Stimulated activated naive CD8-positive, alpha-beta T cell treated with anti-CD3 and anti-CD28 coated beads, Interleukin-15, Interleukin-2, amounts not matched to agents 100 ng/mL and 50 ng/mL, for 24 hours (primary cell): ENCODE data around the gene BTBD10.
"Not testable (repeated sequence)": the region's sequence is repeated elsewhere in the genome, so short reads cannot be mapped to it uniquely, and the experiment has no call there.

Experiments
- H3K27ac Mint-ChIP-seq: one replicate; pipeline ENCODE4 v1.8.0; 2021; ENCODE audit warnings: mild to moderate bottlenecking, mixed read lengths
- H3K27me3 Mint-ChIP-seq: one replicate; pipeline ENCODE4 v1.8.0; 2021; ENCODE audit warnings: mixed read lengths
- H3K36me3 Mint-ChIP-seq: one replicate; pipeline ENCODE4 v1.8.0; 2021; ENCODE audit warnings: low read depth, mixed read lengths
- H3K4me1 Mint-ChIP-seq: one replicate; pipeline ENCODE4 v1.8.0; 2021; ENCODE audit warnings: low read depth, mixed read lengths
- H3K4me3 Mint-ChIP-seq: one replicate; pipeline ENCODE4 v1.8.0; 2021; ENCODE audit warnings: mild to moderate bottlenecking, mixed read lengths
- H3K9me3 Mint-ChIP-seq: one replicate; pipeline ENCODE4 v1.8.0; 2021; ENCODE audit warnings: mixed read lengths

BTBD10 gene

DNA sequence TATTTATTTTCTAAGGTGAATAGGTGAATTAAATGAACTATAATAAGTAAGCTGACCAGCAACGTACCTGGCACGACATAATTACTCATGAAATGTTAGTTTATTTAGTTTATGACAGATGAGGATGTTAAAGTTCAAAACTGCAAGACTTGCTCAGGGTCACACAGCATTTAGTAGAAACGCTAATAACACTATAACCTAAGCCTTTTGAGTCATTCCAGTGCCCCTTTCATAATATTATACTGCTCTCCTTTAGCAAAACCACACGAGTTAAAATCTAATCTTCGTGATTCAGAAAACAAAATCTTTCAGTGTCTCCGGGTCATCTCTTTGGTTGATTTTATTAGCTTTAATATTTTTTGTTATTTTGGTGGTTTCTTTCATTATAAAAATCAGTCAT is 39.6 kb downstream of the BTBD10 start:
- Mint-ChIP-seq H3K4me3 (no peak overlapping the region), H3K27ac (no peak overlapping the region), H3K9me3 (peaks cover 5% of the 10 kb centered on the region), H3K36me3 (peaks cover 61% of the 10 kb centered on the region), H3K27me3 (no peaks in the 10 kb centered on the region), H3K4me1 (peaks cover 20% of the 10 kb centered on the region)

DNA sequence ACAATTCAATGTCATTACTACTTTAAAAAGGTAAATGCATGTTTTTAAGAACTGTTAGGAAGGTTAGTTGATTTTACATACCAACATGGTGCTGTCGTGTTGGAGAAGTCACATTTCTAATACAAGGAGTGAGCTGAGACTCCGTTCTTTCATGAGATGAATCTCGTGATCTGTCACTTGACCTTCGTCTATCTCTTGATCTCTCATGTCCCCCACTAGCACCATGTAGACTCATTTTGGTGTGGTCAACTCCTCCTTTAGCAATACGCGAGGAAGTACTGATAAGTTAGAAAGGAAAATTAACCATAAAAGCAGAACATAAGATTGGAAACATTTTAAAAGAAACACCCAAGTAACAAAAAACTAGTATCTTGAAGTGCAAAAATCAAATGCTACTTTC is 41.5 kb downstream of the BTBD10 start:
- Mint-ChIP-seq H3K27ac (no peak overlapping the region), H3K36me3 (peaks cover 56% of the 10 kb centered on the region), H3K27me3 (no peaks in the 10 kb centered on the region), H3K9me3 (no peaks in the 10 kb centered on the region), H3K4me3 (no peak overlapping the region), H3K4me1 (peaks cover 20% of the 10 kb centered on the region)

DNA sequence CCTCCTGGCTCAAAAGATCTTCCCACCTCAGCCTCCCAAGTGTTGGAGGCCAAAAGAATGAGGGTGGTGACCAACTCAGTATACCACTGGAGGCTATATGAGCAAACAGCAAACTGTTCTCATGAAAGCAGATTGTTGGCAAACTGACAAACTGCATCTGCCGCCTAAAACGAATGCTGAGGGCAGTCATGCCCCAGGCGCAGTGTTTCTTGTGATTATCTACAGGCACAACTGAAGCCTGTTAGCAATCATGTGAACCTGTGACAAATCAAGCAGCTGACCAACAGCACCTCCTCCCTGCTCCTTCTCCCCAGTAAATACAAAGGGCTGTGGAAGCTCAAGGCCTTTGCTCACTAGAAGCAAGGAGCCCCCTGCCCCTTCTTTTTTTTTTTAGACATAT is 47.8 kb downstream of the BTBD10 start:
- Mint-ChIP-seq H3K4me3 (no peak overlapping the region), H3K27ac (no peak overlapping the region), H3K9me3 (no peaks in the 10 kb centered on the region), H3K27me3 (no peaks in the 10 kb centered on the region), H3K4me1 (no peaks in the 10 kb centered on the region), H3K36me3 (peaks cover 56% of the 10 kb centered on the region)

DNA sequence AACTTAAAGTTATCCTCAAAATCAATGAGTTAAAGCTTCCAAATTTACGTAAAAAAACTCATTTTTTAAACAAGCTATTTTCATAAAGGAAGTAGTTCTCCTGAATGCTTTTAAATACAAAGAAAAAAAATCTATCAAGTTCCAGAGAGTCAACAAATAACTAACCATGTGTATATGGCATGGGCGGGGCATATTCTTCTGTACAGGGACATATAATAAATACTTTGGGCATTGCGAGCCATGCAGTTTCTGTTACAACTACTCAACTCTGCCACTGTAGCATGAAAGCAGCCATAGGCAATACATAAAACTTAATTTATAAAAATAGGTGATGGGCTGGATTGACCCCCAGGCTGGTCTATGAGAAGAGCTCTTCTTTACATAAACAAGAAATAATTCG is 57.8 kb downstream of the BTBD10 start:
- H3K27ac Mint-ChIP-seq, result no peak overlapping the region
- peaks cover 57% of the 10 kb centered on the region for H3K36me3 Mint-ChIP-seq
- H3K4me1 Mint-ChIP-seq, result no peaks in the 10 kb centered on the region
- no peaks in the 10 kb centered on the region for H3K27me3 Mint-ChIP-seq
- H3K9me3 Mint-ChIP-seq, result peaks cover 9% of the 10 kb centered on the region
- H3K4me3 Mint-ChIP-seq, result no peak overlapping the region

DNA sequence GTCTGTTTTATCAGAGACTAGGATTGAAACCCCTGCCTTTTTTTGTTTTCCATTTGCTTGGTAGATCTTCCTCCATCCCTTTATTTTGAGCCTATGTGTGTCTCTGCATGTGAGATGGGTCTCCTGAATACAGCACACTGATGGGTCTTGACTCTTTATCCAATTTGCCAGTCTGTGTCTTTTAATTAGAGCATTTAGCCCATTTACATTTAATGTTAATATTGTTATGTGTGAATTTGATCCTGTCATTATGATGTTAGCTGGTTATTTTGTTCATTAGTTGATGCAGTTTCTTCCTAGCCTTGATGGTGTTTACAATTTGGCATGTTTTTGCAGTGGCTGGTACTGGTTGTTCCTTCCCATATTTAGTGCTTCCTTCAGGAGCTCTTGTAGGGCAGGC is 64.7 kb downstream of the BTBD10 start:
- Mint-ChIP-seq H3K36me3 (peaks cover 45% of the 10 kb centered on the region), H3K9me3 (peaks cover 12% of the 10 kb centered on the region)
- H3K27ac Mint-ChIP-seq, H3K4me3 Mint-ChIP-seq, H3K4me1 Mint-ChIP-seq, H3K27me3 Mint-ChIP-seq: not testable (repeated sequence)

DNA sequence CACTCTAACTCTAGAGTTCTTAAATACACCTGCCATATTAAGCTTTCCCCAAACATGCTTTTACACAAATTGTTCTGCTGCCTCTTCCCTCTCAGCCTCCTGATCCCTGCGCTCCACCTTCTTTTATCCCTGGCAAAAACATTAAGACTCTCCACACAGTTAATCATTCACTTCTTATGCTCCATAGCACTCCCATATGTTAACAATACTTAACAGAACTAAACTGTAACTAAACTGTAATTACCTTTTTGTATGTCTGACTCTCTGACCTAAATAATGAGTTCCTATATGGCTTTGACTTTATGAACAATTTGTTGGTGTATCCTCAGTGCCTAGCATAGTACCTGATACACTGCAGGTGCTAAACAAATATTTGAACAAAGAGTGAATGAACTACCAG is 71.8 kb downstream of the BTBD10 start:
- Mint-ChIP-seq H3K27me3 (no peaks in the 10 kb centered on the region), H3K9me3 (no peaks in the 10 kb centered on the region), H3K4me3 (no peak overlapping the region), H3K4me1 (peaks cover 4% of the 10 kb centered on the region), H3K27ac (peak overlapping the region; percentile 1), H3K36me3 (peaks cover 53% of the 10 kb centered on the region)

DNA sequence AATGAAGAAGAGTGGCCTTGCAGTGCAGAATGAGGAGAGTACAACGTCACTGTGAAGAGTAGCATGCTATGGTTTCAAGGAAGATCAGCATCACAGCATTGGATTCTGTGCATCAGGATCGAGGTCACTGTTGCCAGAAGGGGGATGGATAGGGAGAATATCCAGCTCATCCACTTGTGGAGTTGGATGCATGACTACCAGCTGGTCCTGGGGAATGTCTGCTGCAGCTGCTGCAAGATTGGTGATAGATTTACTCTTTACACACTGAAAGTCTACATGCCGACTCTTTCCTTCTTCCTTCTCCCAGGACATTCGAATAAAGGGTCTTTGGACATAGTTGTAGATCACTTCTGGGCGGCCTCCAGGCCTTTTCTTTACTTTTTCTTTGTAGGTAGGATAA is 74.3 kb downstream of the BTBD10 start:
- no peak overlapping the region for H3K27ac Mint-ChIP-seq
- H3K36me3 Mint-ChIP-seq, result peaks cover 64% of the 10 kb centered on the region
- no peak overlapping the region for H3K4me3 Mint-ChIP-seq
- no peaks in the 10 kb centered on the region for H3K27me3 Mint-ChIP-seq
- peaks cover 4% of the 10 kb centered on the region for H3K4me1 Mint-ChIP-seq
- H3K9me3 Mint-ChIP-seq, result no peaks in the 10 kb centered on the region

DNA sequence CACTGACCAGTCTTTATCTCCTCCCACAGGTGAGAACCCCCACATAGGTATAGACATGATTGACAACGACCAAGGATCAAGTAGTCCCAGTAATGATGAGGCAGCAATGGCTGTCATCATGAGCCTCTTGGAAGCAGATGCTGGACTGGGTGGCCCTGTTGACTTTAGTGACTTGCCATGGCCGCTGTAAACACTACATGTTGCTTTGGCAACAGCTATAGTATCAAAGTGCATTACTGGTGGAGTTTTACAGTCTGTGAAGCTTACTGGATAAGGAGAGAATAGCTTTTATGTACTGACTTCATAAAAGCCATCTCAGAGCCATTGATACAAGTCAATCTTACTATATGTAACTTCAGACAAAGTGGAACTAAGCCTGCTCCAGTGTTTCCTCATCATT is 76.5 kb downstream of the BTBD10 start:
- Mint-ChIP-seq H3K27ac (no peak overlapping the region), H3K36me3 (peaks cover 60% of the 10 kb centered on the region)

DNA sequence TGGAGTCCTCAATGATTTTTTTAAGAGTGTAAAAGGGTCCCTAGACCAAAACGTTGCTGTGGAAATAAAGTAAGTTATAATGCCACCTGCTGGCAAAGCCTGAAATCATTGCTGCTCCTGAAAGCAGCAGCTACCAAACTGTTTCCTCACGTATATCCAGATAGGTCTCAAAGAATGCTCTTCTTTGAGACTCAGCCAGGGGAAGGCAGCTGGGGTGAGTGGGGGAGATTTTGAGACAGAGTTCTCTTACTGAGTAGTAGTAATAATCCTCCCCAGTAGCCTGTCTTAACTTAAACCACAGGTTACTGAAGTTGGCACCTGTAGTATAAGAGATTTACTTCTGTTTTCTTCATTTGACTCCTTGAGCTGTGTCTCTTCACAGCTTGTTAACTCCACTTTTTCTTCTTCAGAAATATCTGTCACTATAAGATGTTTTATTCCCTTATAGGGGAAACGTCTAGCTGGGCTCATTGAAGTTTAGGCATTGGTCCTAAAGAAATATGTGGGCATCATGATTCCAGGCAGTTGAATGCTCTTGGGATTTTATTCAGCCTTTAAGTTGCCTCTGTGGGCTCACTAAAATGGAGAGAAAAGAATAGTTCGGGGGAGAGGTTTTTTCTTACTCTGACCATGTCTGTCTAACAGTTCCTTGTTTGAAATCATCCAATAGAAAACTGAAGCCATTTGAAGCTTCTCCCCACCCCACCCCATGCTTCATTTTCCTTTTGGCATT is 77.9 kb downstream of the BTBD10 start:
- Mint-ChIP-seq H3K27me3 (no peaks in the 10 kb centered on the region), H3K27ac (no peak overlapping the region), H3K9me3 (no peaks in the 10 kb centered on the region), H3K4me3 (no peak overlapping the region), H3K4me1 (peaks cover 4% of the 10 kb centered on the region), H3K36me3 (peaks cover 52% of the 10 kb centered on the region)

More for the DNA sequence above, 76.5 kb downstream of the BTBD10 start:
- H3K4me3 Mint-ChIP-seq, result no peak overlapping the region
- H3K9me3 Mint-ChIP-seq, result no peaks in the 10 kb centered on the region
- H3K4me1 Mint-ChIP-seq, result peaks cover 4% of the 10 kb centered on the region
- no peaks in the 10 kb centered on the region for H3K27me3 Mint-ChIP-seq

DNA sequence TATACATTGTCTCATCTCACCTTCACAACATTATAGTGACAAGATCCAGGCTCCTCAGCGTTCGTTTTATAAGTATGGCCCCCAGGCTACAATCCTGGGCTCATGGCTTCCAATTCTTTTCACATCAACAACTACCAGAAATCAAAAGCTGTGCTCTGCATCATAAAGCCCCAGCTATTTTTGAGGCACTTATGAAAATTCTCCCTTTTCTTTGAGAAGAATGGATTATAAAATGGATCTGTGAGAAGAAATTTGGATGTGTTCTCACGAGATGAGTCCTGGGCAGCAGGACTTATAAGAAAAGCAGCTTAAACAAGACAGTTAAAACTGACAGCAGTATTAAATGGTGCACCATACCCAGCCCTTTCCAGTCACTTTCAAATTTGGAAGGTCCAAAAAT is 80.3 kb downstream of the BTBD10 start:
- H3K4me1 Mint-ChIP-seq, result no peaks in the 10 kb centered on the region
- no peak overlapping the region for H3K27ac Mint-ChIP-seq
- H3K27me3 Mint-ChIP-seq, result no peaks in the 10 kb centered on the region
- no peaks in the 10 kb centered on the region for H3K9me3 Mint-ChIP-seq
- H3K4me3 Mint-ChIP-seq, result no peak overlapping the region
- H3K36me3 Mint-ChIP-seq, result peaks cover 45% of the 10 kb centered on the region

DNA sequence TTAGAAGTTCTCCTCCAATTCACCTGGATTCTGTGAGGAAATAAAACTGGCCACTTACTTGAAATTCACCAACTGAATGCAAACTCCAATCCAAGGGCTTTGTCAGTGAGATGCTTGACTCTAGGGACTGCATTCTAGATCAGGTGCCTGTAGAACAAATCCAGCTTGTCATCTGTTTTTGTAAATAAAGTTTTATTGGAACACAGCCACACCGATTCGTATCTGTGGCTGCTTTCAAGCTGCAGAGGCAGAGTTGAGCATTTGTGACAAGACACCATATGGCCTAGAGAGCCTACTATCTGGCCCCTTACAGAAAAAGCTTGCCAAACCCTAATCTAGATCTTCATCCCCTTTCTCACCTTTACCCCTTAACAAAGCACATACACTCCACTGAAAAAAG is 82.3 kb downstream of the BTBD10 start:
- Mint-ChIP-seq H3K4me3 (no peak overlapping the region), H3K27me3 (no peaks in the 10 kb centered on the region), H3K9me3 (no peaks in the 10 kb centered on the region), H3K27ac (no peak overlapping the region), H3K4me1 (no peaks in the 10 kb centered on the region), H3K36me3 (peaks cover 47% of the 10 kb centered on the region)

DNA sequence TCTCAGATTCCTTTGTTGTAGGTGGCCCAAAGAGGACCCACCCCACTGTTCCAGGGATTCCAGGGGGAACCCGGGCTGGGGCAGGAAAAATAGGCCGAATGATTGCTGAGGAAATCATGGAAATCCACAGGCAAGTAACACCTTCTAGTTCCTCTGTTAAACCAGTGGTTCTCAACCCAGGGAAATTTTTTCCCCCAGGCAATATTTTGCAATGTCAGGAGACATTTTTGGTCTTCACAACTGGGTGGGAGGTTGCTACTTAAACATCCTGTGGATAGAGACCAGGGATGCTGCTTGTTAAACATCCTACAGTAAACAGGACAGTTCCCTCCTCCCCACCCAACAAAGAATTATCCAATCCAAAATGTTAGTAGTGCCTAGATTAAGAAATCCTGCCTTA is 84.7 kb downstream of the BTBD10 start:
- no peak overlapping the region for H3K27ac Mint-ChIP-seq
- H3K9me3 Mint-ChIP-seq, result no peaks in the 10 kb centered on the region
- H3K4me3 Mint-ChIP-seq, result no peak overlapping the region
- H3K36me3 Mint-ChIP-seq, result peaks cover 54% of the 10 kb centered on the region
- H3K27me3 Mint-ChIP-seq, result no peaks in the 10 kb centered on the region
- H3K4me1 Mint-ChIP-seq, result no peaks in the 10 kb centered on the region

DNA sequence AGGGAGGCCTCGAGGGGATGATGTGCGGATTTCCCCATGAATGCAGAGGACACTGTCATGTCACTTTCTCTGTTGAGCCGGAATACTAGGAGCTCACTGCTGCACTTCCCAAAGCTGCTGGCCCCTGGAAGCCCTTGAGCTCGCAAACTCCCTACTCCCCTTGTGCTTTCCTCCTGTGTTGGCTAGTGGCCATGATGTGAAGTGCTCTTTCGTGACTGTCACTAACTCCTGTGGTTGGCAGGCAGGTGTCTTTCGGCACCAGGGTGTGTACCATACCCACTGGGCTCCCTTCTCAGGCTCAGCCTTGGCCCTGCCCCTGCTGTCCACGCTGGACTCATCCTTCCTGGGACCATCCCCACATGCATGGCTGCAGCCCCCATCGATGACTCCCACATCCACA is 86.2 kb downstream of the BTBD10 start:
- Mint-ChIP-seq H3K27me3 (no peaks in the 10 kb centered on the region), H3K36me3 (peaks cover 45% of the 10 kb centered on the region)

DNA sequence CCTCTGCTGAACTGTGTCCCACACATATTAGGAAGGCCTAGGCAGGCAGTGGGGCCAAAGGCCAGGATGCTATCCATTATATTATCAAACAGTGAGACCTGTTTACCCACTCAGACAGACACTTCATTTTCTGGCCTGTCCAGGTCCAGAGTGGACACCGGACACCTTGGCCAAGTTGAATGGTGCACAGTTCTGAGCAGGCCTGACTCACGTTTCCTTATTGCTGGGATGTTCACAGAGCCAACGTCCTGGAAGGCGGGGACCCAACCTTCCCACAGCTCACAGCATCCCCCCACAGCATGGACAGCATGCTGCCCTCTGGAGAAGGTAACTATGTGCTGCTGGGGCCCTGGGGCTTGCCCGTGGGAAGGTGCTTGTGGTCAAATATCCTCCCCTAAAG is 86.6 kb downstream of the BTBD10 start:
- Mint-ChIP-seq H3K27ac (peak overlapping the region; percentile 18), H3K4me3 (no peak overlapping the region), H3K36me3 (peaks cover 45% of the 10 kb centered on the region), H3K9me3 (no peaks in the 10 kb centered on the region), H3K27me3 (no peaks in the 10 kb centered on the region), H3K4me1 (no peaks in the 10 kb centered on the region)

More for the DNA sequence above, 86.2 kb downstream of the BTBD10 start:
- Mint-ChIP-seq H3K4me3 (no peak overlapping the region), H3K4me1 (no peaks in the 10 kb centered on the region), H3K9me3 (no peaks in the 10 kb centered on the region), H3K27ac (peak overlapping the region; percentile 22)

DNA sequence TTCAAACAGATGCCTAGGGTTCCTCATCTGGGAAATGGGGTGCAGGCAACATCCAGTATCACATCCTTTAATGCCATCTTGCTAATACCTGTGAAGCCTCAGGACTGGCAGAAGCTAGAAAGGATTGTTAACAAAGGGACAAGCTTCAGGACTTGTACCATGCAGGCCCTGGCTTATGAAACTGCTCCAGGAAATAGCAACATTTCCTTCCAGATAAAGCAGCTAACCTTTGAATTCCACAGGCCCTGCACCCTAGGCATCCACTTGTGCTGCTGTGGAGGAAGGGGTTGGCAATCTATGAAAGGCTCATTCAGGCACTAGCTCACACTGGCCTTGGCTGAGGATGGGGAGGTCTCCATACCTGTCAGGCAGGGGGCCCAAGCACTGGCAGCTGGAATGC is 87.2 kb downstream of the BTBD10 start:
- no peak overlapping the region for H3K27ac Mint-ChIP-seq
- H3K36me3 Mint-ChIP-seq, result peaks cover 45% of the 10 kb centered on the region
- no peaks in the 10 kb centered on the region for H3K4me1 Mint-ChIP-seq
- H3K4me3 Mint-ChIP-seq, result no peak overlapping the region
- H3K27me3 Mint-ChIP-seq, result no peaks in the 10 kb centered on the region
- no peaks in the 10 kb centered on the region for H3K9me3 Mint-ChIP-seq

DNA sequence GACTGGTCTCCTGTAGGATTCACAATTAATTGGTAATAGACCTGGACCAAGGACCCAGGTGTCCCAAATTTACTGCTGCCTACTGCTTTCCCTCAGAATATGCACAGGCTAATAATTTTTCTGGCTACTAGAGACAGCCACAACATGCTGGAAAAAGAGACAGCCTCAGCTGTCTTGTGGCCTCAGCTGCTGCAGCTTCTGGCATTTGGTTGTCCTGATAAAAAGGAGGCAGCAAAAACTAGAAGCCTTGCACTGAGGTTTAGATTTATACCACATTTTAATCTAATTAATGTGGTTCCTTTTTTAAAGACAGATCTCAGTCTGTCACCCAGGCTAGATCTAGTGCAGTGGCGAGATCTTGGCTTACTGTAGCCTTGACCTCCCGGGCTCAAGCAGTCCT is 89.8 kb downstream of the BTBD10 start:
- Mint-ChIP-seq H3K4me3 (no peak overlapping the region), H3K27ac (no peak overlapping the region), H3K27me3 (no peaks in the 10 kb centered on the region)

More for the DNA sequence above, 89.8 kb downstream of the BTBD10 start:
- H3K9me3 Mint-ChIP-seq, result no peaks in the 10 kb centered on the region
- H3K36me3 Mint-ChIP-seq, result peaks cover 34% of the 10 kb centered on the region
- H3K4me1 Mint-ChIP-seq, result no peaks in the 10 kb centered on the region
